Activated T-cell treated with anti-CD3 and anti-CD28 coated beads for 24 hours (primary cell): ENCODE measurements around the gene CNTROB.

Source experiments
- DNase-seq: peaks from one replicate; pipeline ENCODE4 v3.0.0-alpha.2; 2020; ENCODE audit warnings: low read depth

CNTROB gene

GRCh38 chr17:7984904-7985303 lies 52.9 kb downstream of the CNTROB start:
- DNase-seq: no peak

DNA sequence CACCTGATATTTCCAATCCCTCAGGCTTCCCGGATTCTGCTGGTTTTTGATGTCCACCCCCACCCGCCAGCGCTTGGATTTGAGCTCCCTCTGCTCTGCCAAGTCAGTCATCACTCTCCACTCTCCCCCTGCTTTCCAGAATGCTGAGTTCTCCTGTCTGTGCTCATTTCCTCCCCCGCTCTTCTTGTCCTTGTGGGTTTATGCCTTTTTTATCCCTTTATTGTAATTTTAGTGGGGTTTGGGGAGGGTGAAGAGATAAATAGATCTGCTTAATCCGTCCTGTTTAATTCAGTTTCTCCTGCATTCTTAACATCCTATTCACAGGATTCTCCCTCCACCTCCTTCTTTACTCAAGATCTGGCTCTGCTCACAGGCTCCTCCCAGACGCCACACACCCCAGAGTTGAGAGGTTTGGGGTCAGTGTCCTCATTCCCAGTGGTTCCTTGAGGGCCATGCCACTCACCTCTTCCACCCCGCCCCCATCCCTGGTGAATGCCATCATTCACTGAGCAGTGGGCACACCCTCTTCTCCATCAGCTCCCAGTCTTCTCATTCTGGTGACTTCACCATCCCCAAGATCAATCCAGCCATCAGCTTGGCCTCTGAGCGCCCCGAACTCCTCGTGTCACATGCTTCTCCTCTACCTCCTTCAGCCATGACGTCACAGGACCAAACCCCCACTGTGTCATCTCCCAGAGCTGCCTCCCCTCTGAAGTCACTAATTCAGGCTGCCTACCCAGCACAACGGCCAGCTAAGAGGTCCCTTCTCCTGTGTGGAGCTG lies 55.3 kb downstream of the CNTROB start:
- DNase-seq: no peak

GRCh38 chr17:7988750-7989178 lies 56.8 kb downstream of the CNTROB start:
- DNase-seq: peak; percentile 57

GRCh38 chr17:7989781-7990655 lies 58.0 kb downstream of the CNTROB start:
- DNase-seq: peak; percentile 94

DNA sequence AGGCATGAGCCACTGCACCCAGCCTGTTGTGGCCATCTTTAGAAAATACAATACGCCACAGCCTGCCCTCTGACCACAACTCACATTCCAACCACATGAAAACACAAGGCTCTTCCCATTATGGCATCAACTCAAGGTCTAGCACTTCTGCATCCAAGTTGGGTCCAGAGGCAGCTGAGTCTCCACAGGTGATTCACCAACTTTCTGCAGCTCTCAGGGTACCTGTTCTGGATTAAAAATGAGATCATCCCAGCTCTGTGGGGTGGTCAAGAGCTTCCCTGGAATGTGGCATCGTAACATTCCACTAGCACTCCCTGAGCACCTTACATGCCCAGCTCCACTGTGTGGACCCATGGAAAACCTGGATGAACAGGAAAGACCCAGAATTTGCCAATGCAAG lies 60.5 kb downstream of the CNTROB start:
- DNase-seq: no peak

DNA sequence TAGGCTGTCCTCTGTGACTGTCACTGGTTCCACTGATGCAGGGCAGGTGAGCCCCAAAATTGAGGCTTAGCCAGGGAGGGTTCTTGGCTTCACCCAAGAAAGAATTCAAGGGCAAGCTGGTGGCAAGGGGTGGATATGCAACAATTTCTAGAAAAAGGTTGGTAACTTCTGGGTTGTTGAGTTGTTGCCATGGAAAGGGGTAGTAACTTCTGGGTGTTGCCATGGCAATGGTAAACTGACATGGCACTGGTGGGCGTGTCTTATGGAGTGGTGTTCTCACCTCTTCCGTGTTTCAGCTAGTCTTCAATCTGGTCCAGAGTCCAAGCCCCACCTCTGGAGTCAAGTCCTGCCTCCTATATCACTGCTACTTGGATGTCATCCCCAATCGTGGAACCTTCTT lies 60.9 kb downstream of the CNTROB start:
- no peak for DNase-seq

DNA sequence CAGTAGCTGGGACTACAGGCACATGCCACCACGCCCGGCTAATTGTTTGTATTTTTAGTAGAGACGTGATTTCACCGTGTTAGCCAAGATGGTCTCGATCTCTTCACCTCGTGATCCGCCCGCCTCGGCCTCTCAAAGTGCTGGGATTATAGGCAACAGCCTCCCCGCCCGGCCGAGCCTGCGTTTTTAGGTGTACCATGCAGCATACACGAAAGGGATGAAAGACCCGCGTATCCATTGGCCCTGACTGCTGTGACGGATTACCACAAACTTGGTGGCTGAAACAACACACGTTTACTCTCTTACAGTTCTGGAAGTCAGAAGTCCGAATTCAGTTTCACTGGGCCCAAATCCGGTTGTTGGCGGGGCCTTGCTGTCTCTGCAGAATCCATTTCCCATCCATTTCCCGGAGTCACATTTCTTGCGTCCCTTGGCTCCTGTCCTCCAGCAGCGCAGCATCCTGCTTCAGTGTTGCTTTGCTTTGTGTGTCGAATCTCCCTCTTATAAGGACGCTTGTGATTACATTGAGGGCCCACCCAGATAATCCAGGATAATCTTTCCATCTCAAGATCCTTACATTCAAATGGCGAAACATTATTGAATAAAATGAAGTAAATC lies 62.1 kb downstream of the CNTROB start:
- no peak for DNase-seq

GRCh38 chr17:7995724-7996123 lies 63.7 kb downstream of the CNTROB start:
- no peak for DNase-seq

GRCh38 chr17:7997186-7997585 lies 65.2 kb downstream of the CNTROB start:
- no peak for DNase-seq
